Left ventricle myocardium superior (tissue), 1 donor: Measurements from ENCODE around the gene FRMD4A. TPM values are rescaled to one million over a fixed set of nuclear protein-coding genes. Genes with fewer than 3 reads are reported as not detected.
"Not testable (repeated sequence)": the region's sequence is repeated elsewhere in the genome, so short reads cannot be mapped to it uniquely, and the experiment has no call there.

Experiments used
- ATAC-seq: fragments of 200-7000 bp; cut with Tn5 transposase; one replicate; pipeline ENCODE4 v1.9.1; 2020; ENCODE audit warnings: mild to moderate bottlenecking, moderate library complexity
- DNase-seq: peaks from one replicate; pipeline ENCODE4 v3.0.0-alpha.2; 2020
- intact Hi-C: fragments of 100-400 bp; cut with micrococcal nuclease; formaldehyde crosslinking; loops from one replicate; pipeline ENCODE4 v1.11.0; 2022
- total RNA-seq: library from RNA; stranded (reverse); fragmentation: NEBNext Ultra II Directional; extraction: Animal tissue kit (Norgen Biotek cat#: 25700); gene quantifications from one replicate; pipeline ENCODE4 v1.2.1, GENCODE V29; 2021
- donor health status: DM: no; HTN: yes; CAD: no; lungs with severe emphysema.

Gene FRMD4A
- total RNA-seq, 1 donor from 2014 or later: 43.3 TPM

DNA sequence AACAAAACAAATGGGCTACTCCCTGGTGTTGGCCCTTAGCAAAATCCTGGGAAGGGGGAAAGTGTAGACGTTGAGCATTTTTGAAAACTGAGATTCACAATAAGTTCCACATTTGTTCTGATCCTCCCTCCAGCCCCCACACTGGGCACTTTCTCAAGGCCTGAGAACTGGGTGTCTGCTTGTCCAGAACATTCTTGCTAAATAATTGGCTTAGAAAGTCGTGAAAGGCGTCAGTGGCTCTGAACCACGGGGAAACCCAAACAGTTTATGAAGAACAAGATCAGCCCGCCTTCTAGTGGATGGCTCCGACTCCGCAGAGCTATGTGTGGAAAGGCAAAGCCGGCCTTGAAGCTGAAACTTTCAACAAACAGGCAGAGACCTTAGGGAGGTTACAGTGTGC lies 373.9 kb downstream of the FRMD4A start:
- intact Hi-C loops: no loop called here
- DNase-seq: peak; percentile 69
- peak; percentile 90 for ATAC-seq

DNA sequence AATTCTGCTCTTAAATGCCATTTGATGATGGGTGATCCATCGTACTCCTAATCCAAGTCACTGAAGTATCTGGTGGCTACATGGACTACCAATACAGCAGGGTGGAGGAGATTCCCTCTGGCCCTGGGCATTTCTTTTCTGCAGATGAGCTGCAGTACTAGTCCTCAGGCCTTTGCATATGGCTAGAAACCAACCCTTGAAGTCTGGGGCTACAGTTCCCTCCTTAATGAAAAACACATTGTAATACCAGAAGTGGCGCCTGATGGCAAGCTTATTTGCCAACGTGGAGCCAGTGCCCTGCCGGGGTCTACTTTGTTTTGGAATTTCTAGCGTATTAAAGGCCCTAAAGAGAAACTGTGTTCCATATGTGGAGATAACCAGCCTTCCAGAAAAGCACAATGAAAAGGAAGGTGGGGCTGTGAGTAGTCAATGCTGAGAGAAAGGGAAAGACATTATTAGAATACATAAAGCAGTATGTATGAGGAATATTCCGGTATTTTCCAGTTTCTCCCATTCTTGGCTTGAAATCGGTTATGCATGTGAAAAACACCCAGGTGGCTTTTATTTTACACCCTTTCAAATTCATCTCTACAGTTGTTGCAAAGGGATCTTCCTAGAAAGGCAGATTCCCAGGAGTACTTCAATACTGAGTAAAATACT lies 375.2 kb downstream of the FRMD4A start:
- intact Hi-C loops: no loop called here
- DNase-seq (no peak), ATAC-seq (no peak)

DNA sequence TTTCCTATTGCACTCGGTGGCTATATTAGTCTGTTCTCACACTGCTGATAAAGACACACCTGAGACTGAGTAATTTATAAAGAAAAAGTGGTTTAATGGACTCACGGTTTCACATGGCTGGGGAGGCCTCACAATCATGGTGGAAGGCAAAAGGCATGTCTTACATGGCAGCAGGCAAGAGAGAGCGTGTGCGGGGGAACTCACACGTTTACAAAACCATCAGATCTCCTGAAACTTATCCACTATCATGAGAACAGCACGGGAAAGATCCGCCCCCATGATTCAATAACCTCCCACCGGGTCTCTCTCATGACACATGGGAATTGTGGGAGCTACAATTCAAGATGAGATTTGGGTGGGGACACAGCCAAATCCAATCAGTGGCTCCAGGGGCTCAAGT lies 376.5 kb downstream of the FRMD4A start:
- intact Hi-C loops, ATAC-seq, DNase-seq: not testable (repeated sequence)

DNA sequence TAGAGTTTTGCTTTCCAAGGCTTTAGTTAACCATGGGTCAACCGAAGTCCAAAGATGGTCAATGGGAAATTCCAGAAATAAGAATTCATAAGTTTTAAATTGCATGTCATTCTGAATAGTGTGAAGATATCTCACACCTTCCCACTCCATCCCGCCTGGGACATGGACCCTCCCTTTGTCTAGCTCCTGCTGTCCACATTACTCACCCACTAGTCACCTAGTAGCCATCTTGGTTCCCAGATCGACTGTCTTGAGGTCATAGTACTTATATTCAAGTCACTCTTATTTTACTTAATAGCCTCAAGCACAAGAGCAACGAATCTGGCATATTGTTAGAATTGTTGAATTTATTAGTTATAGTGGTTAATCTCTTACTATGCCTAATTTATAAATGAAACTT lies 377.4 kb downstream of the FRMD4A start:
- intact Hi-C loops: no loop called here
- ATAC-seq: no peak
- no peak for DNase-seq

DNA sequence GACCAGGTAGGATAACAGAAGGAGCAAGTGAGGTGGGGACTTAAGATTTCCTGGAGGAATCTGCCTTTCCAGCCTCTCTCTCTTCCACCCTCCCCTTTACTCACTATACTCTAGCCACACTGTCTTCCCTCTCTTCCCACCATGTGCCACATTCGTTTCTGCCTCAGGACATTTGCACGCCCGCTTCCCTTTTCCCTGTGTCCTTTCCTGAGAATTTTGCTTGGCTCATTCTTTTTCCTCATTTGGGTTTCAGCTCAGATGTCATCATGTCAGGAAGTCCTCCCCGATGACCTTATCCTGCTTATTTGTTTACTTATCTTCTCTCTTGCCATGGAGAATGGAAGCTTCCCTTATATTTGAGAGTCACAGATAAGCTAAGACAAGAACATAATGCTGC lies 380.2 kb downstream of the FRMD4A start:
- intact Hi-C loops: no loop called here
- ATAC-seq: peak; percentile 11
- DNase-seq: no peak

DNA sequence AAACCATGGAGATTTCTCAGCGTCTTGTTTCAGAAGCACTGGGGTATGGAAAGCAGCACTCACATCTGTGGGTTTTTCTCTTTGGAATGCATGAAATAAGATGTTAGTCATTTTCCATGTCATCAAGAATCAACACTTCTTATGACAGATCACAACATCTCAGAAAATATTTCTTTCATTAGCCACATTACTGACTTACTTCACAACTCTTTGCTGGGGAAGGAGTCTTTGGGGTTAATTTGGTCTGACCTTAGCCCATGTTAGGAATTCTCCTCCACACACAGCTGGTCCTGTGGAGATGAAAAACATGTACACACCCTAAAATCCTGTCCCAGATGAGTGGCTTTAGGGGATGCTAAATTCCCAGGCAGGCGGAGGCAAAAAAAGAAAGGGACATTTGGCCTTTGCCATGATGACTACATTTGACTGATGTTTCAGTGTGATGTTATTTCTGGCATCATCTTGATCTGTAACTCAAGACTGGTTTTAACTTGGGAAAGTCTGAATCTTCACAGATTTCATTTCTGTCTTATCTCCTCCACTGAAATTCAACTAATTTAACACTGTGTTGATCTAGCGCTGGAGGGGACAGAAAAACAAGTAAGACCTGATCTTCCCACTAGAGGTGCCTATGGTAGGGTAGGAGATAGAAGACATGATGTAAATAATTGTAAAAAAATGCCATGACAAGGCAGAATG lies 380.7 kb downstream of the FRMD4A start:
- ATAC-seq (peak; percentile 91), DNase-seq (no peak)
- intact Hi-C loops: no loop called here

DNA sequence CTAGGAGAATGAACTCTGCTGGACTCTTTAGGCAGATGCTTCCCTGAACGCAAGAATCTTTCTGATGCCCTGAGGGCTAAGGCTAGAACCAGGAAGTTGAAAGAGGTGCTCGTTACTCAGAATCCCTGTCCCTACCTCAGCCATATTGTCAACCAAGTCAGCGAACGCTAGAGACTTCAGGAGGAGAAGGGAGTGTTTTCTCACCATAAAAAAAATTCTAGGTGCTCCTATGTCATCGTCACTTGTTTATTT lies 384.6 kb downstream of the FRMD4A start:
- DNase-seq (no peak), ATAC-seq (no peak)
- intact Hi-C loops: no loop called here

DNA sequence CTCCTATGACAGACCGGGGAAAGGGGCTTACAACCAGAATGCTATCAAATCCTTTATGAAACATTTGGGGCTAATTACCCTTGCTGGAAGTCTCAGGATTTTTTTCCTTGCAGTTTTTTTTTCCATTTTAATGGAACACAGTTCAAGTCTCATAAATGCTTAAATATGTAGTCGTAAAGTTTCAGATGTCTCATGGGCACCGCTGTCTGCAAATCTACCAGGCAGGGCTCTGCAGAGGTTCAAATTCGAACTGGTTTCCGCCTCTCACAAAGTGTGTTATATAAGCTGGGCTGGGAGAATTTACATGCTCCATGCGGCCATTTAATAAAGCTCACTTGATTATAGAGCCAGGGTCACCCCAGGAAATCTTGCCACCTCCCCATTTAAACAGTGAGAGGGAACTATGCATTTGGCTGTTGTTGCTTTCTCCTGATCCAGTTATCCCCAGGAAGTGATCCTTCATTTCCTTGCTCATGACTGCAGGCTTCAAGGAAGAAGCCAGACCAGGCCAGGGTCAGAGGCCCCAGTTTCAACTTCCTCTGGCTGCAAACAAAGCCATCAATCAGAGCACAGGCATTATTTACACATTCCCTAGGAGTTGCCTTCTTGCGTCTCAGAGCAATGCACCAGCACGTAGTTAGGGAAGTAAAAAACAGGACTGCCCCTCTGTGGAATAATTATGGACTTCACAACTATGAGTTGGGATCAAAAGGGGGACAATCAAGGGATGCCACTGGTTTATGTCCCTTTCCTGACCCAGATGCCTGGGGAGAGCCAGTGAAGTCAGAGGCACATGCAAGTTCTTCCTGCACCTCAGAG lies 385.1 kb downstream of the FRMD4A start:
- no peak for DNase-seq
- intact Hi-C loops: no loop called here
- ATAC-seq: no peak

DNA sequence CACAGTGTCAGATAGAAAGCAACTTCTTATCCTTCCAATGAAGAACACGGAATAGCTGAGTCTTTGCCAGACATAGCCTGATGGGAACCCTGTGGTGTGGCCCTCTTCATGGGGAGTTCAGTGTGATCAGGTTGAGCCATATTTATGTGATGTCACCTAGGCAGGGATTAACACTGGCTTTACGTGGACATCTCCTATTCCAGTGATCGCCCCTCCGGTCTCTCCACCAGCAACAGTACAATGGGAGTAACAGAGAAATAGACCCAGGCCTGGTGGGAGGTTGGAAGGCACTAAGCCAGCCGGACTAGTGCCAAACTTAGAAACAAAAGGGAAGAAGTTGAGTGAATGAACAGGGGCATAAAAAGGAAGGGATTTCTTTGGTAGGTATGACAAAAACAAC lies 385.9 kb downstream of the FRMD4A start:
- DNase-seq (no peak), ATAC-seq (peak; percentile 42)
- intact Hi-C loops: no loop called here

DNA sequence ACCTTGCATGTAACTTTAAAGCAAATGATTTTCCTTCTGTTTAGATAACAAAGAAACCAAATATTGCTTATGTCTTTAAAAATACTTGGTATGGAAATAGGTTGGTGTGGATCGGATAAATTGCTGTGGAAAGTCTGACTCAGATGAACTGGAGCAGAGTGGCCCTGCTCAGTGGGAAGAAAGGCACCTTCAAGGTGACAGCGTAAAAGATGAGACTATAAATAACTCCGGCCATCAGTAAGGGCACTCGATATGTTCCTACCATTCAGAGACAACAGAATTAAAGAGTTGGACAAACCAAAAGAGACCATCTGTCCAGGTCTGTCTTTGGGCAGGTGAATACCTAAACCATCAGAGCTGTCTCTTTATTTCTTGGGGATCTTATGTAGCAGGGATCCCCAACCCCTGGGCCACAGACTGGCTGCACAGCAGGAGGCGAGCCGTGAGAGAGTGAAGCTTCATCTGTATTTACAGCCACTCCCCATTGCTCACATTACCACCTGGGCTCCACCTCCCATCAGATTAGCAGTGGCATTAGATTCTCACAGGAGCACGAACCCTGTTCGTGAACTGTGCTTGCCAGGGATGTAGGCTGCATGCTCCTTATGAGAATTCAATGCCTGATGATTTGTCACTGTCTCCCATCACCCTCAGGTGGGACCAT lies 386.9 kb downstream of the FRMD4A start:
- intact Hi-C loops: no loop called here
- DNase-seq: no peak
- peak; percentile 85 for ATAC-seq

DNA sequence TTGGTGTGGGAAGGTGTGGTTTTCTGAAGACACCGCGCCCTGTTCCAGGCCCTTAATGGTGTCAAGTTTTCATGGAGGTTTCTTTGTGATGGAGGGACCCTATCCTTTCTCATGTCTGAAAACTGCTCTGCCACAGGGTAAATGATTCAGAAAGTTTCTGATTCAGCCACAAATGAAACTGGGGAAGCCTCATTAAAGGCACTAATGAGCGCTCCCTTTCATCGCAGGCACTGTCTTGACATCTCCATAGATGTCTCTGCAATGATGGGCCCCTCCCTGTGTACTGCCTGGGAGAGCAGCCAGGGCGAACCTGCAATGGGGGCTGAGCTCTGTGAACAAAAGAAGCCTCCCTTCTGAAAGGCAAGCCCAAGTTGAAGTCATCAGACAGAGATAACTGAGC lies 388.7 kb downstream of the FRMD4A start:
- DNase-seq: no peak
- intact Hi-C loops: no loop called here
- no peak for ATAC-seq

DNA sequence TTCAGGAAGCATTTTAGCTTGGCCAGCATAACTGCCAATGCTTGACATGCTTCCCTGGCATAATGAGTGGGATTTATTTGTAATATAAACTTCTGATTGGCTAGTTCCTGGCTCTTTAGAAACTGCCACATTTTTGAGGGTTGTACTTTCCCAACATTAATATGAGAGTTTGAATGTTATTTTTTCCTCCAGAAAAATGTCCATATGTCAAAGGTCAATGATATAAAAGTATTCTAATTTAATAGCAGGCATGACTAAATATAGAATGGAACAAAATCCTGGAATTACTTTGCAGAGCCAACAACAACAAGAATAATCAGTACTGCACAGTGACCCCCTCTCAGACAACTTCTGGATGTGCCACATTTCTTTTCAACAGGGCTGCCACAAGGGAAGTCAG lies 391.3 kb downstream of the FRMD4A start:
- DNase-seq: no peak
- intact Hi-C loops: no loop called here
- no peak for ATAC-seq

DNA sequence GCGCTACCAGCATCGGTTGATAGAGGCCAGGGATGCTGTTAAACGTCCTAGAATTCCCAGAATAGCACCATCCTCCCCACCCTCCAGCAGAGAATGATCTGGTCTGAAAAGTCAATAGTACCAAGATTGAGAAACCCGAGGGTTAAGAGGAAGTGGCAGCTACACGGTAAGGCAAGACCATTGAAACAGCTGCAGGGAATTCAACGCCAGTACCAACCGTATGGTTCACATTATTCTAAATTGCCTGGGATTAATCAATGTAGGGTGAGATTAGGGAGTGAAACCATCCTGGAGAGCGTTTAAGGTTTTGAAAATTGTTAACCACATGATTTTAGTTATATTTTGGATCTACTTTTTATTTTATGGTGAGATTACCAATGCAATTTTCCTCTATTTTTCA lies 391.8 kb downstream of the FRMD4A start:
- ATAC-seq (no peak), DNase-seq (no peak)
- intact Hi-C loops: no loop called here

DNA sequence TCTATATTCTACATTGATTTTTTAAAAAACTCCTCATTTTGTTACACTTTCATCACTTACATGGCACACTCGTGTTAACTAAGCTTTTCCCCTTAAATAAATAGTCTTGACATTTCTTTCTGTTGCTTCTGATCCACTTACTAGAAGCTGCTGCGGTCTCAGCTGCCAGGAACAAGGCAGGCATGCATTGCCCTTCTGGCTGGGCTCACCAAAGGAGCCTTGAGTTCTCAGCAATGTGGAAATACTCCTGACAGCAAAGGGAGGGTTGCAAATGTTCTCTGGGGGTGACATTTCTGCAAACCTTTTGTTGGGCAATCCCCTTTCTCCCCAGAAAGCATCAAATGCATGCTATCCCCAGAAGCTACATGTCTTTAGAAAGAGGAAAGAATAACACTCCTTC lies 393.9 kb downstream of the FRMD4A start:
- intact Hi-C loops: no loop called here
- no peak for ATAC-seq

DNA sequence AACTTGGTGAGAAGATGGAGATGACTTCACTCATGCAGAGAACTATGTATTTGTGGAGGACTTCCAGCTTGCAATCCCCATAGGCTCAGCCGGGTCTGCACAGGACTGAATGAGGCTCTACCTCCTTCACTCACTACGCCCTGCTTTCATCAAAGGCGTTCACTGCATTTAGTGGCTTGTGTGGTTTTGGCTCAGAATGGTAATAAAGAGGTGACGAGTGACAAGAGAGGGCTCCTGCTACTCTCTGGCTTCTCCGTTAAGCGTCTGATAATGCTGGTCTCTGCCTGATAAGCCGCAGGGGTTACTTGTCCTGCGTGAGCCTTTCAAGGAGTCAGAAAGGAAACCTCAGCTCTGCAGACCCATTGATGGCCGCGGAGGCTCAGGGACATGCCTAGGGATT lies 400.6 kb downstream of the FRMD4A start:
- DNase-seq (no peak), ATAC-seq (peak; percentile 75)
- intact Hi-C loops: no loop called here

More for the DNA sequence above, 393.9 kb downstream of the FRMD4A start:
- no peak for DNase-seq

DNA sequence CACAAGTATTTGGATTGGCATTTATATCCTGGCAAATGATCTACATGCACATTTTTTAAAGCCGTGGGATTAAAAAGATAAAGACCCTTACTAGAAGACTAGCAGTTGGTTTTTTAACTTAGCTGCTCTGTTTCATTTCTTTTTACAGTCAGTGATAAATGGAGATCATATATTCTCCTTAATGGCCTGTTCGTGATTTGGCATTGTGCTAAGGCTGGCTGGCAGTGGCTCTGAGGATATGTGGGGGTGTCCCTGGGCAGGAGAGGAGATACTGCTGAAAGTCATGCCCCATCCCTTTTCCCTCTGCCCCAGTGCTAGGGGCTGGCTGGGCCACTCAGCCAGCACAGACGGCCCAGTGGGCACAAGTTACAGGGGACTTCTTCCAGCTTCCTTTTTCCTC lies 402.3 kb downstream of the FRMD4A start:
- DNase-seq: no peak
- intact Hi-C loops: no loop called here
- no peak for ATAC-seq

DNA sequence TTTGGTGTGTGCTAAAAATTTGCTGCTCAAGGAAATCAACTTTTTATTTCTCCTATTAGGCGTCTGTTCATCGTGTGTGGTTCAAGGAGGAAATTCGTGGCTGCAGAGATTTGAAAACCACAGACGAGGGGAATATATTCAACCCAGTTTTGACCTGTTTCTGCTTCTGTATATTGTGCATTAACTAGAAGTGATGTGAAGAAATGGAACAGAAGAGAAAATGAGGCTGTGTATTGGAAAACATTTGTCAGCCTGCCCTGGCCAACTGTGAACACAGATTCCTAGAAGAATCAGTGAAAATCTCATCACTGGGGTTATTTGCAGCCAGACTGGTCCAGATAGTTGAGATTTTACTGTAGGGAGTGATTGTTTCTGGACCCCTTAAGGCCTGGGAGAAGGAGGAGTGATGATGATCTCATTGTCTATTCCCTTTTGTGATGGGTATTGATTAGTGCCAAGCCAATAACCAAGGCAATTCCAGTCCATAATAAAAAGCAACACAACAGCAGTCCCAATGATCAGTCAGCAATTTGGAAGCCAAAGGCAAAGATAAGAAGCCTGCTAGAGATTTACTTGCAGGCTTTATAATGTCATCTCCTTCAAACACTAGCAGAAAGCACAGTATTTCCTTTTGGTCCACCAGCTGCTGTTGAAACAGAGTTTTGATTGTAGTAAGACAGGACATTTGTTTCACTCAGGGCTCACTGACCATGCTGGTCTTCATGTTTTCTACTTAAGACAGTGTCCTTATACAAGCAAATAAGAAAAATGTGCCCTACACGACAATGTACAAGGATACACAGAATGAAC lies 404.5 kb downstream of the FRMD4A start:
- intact Hi-C loops: no loop called here
- DNase-seq (no peak), ATAC-seq (no peak)

DNA sequence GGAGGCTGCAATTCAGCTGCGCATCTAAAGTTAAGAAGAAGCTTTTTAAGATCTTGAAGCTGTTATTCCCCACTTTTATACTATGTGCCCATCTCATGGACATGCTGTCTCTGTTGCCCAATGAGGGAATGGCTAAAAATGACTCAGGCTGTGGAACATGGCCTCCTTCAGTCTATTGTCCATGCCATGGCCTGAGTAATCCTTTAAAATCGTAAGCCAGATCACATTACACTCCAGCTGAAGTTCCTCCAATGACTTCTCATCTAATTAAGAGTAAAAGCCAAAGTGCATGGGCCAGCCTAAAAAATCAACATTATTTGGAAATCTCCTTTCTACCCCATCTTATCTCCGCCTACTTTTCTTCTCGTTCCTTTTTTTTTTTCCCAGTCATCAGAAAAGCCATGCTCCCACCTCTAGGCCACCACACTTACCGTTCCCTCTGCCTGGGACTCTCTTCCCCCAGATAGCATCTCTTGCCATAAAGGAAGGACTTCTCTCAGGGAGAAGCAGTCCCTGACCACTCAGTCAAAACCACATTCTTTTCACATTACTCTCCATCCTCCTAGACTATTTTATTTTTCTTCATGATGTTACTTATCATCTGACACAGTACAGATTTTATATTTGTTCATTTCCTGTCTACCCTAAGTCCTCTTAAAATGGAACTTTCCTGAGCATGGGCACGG lies 406.5 kb downstream of the FRMD4A start:
- intact Hi-C loops: no loop called here
- ATAC-seq (peak; percentile 81), DNase-seq (no peak)

DNA sequence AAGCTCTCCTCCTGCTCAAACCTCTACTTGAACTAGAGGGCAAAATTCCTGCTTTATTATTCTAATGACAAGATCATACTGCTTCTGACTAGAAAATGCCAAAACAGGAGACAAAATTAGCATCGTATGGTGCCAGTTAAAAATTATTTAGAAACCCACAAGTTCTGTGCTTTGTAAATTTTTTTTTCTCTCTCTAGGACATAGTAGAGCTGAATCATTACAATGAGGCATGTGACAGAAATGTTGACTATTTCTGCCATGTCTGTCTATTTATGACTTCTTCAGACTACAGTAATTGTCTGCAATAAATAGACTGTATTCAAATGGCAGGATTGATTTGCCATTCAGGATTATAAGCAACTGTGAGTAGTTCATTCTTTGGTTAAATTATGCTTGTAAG lies 408.1 kb downstream of the FRMD4A start:
- intact Hi-C loops: no loop called here
- no peak for DNase-seq
- no peak for ATAC-seq
